Tibial nerve (tissue), 4 donors: ENCODE data around the gene NUMB.

ENCODE experiments used
- CTCF ChIP-seq, 5 experiments: fragments of 200-600 bp in 3 of 5; fragments of 450-650 bp in 2 of 5; sonication (generic) in 3 of 5; IDR thresholded peaks; one replicate each; pipeline ENCODE4 v1.5.1; 2016 to 2019; ENCODE audit warnings: antibody characterized with exemption in 5 of 5, mild to moderate bottlenecking in 3 of 5, moderate library complexity in 2 of 5
- EP300 ChIP-seq, 2 donors: sonication (generic); formaldehyde crosslinking; IDR thresholded peaks; one replicate each; pipeline ENCODE4 v1.6.1; 2017; ENCODE audit warnings: antibody characterized with exemption in 2 of 2, mild to moderate bottlenecking in 1 of 2
- POLR2A ChIP-seq, 2 donors: fragments of 450-650 bp; IDR thresholded peaks; one replicate each; pipeline ENCODE4 v1.6.1; 2017; ENCODE audit warnings: antibody characterized with exemption in 2 of 2, mild to moderate bottlenecking in 2 of 2, moderate library complexity in 2 of 2

GRCh38 chr14:73244541-73245290 is 213.6 kb downstream of the NUMB start:
- TF ChIP-seq POLR2A (IDR thresholded peaks at IDR 0.05) (no peak), CTCF (IDR thresholded peaks at IDR 0.05) (no peak), EP300 (IDR thresholded peaks at IDR 0.05) (no peak)
